Sigmoid colon (tissue), 7 donors: ENCODE data around the gene ZFYVE21. TPM values are rescaled to one million over a fixed set of nuclear protein-coding genes. Genes with fewer than 3 reads are reported as not detected.

Experiments
- DNase-seq: peaks from one replicate; pipeline ENCODE4 v3.0.0-alpha.2; 2019
- H3K27ac ChIP-seq, 4 donors: fragments of 200-600 bp; sonication (generic); one replicate each; pipeline ENCODE4 v1.5.1; 2016 to 2019; ENCODE audit warnings: mild to moderate bottlenecking in 1 of 4
- H3K27me3 ChIP-seq, 3 donors: fragments of 200-600 bp; sonication (generic); one replicate each; pipeline ENCODE4 v1.5.1; 2019; ENCODE audit warnings: mild to moderate bottlenecking in 1 of 3
- H3K36me3 ChIP-seq, 4 donors: fragments of 200-600 bp; sonication (generic); one replicate each; pipeline ENCODE4 v1.5.1; 2016 to 2019
- H3K4me1 ChIP-seq, 4 donors: fragments of 200-600 bp; sonication (generic); one replicate each; pipeline ENCODE4 v1.5.1; 2017 to 2019
- H3K4me3 ChIP-seq, 4 donors: fragments of 200-600 bp; sonication (generic); one replicate each; pipeline ENCODE4 v1.5.1; 2017 to 2019; ENCODE audit warnings: mild to moderate bottlenecking in 2 of 4, moderate library complexity in 1 of 4
- H3K9me3 ChIP-seq, 4 donors: fragments of 200-600 bp in 3 of 4; sonication (generic) in 3 of 4; one replicate each; pipeline versions ENCODE4 v1.5.1 to v1.6.1; 2013 to 2019
- CTCF ChIP-seq, 4 experiments: fragments of 450-650 bp in 3 of 4; fragments of 200-600 bp in 1 of 4; IDR thresholded peaks; one replicate each; pipeline ENCODE4 v1.5.1; 2016 to 2019; ENCODE audit warnings: antibody characterized with exemption in 4 of 4, mild to moderate bottlenecking in 3 of 4, moderate library complexity in 2 of 4
- EP300 ChIP-seq, 4 donors: sonication (generic); formaldehyde crosslinking; IDR thresholded peaks; one replicate each; pipeline ENCODE4 v1.6.1; 2017; ENCODE audit warnings: antibody characterized with exemption in 4 of 4
- POLR2A ChIP-seq, 2 donors: fragments of 450-650 bp; IDR thresholded peaks; one replicate each; pipeline ENCODE4 v1.6.1; 2016; ENCODE audit warnings: antibody characterized with exemption in 2 of 2, mild to moderate bottlenecking in 2 of 2, moderate library complexity in 2 of 2
- POLR2AphosphoS5 ChIP-seq, 4 donors: sonication (generic); formaldehyde crosslinking; IDR thresholded peaks; one replicate each; pipeline ENCODE4 v1.6.1; 2017; ENCODE audit warnings: antibody characterized with exemption in 4 of 4
- WGBS, 2 donors: extraction: QIAGEN DNeasy Blood & Tissue Kit; methylation state at CpG; one replicate each; pipeline ENCODE4 v1.1.7; 2013; 5-methylcytosine and 5-hydroxymethylcytosine counted together
- intact Hi-C: fragments of 100-400 bp; cut with DNase I; formaldehyde crosslinking; loops from one replicate; pipeline ENCODE4 v1.15.1; 2023
- polyA plus RNA-seq, 3 donors: library from polyadenylated mRNA; stranded (reverse); fragments of 200-250 nt; gene quantifications; one replicate each; pipeline ENCODE4 v1.2.3, GENCODE V29; 2013
- total RNA-seq, 4 donors: library from RNA; depleted of rRNA; stranded (reverse); fragments of >200 nt; gene quantifications; one replicate each; pipeline ENCODE4 v1.1.0, GENCODE V29; 2016
- donor health status: healthy with polysubstance abuse.
- donor health status: Bipolar disorder and iron deficiency.
- donor health status: healthy.

The ZFYVE21 gene
- total and polyA plus RNA-seq, 7 donors: 41.7 to 106 (median 86.3) TPM

- Histone ChIP-seq H3K36me3 (peaks cover 0 to 40% (median 4%) of the 10 kb centered on the region in 4 donors), H3K27ac (no peak overlapping the region), H3K9me3 (no peaks in the 10 kb centered on the region), H3K4me1 (no peaks in the 10 kb centered on the region), H3K4me3 (no peak overlapping the region), H3K27me3 (no peaks in the 10 kb centered on the region)
- TF ChIP-seq POLR2A (IDR thresholded peaks at IDR 0.05) (no peak), POLR2AphosphoS5 (IDR thresholded peaks at IDR 0.05) (no peak), EP300 (IDR thresholded peaks at IDR 0.05) (no peak), CTCF (IDR thresholded peaks at IDR 0.05) (no peak)
- peak; percentile 39 for DNase-seq
- intact Hi-C loops: no loop called here
- 92 to 94% methylated on average over 15 of the region's 15 CpGs for WGBS, 2 donors
These were observed 28.1 kb downstream of the ZFYVE21 start for GRCh38 chr14:103743691-103744090.

GRCh38 chr14:103744621-103745395 lies 29.2 kb downstream of the ZFYVE21 start:
- peak; percentile 36 for DNase-seq
- 85 to 88% methylated on average over 15 of the region's 15 CpGs for WGBS, 2 donors
- Histone ChIP-seq H3K27ac (no peak overlapping the region), H3K4me3 (no peak overlapping the region), H3K4me1 (no peaks in the 10 kb centered on the region), H3K36me3 (peaks cover 0 to 43% (median 4%) of the 10 kb centered on the region in 4 donors), H3K9me3 (no peaks in the 10 kb centered on the region), H3K27me3 (no peaks in the 10 kb centered on the region)
- intact Hi-C loops: no loop called here
- TF ChIP-seq POLR2AphosphoS5 (IDR thresholded peaks at IDR 0.05) (no peak), CTCF (IDR thresholded peaks at IDR 0.05) (no peak), EP300 (IDR thresholded peaks at IDR 0.05) (no peak), POLR2A (IDR thresholded peaks at IDR 0.05) (no peak)

- intact Hi-C loops: no loop called here
- H3K4me1 ChIP-seq: no peaks in the 10 kb centered on the region
- H3K9me3 ChIP-seq: no peaks in the 10 kb centered on the region
- peak; percentile 25 for DNase-seq
- H3K4me3 ChIP-seq: no peak overlapping the region
- H3K27me3 ChIP-seq: no peaks in the 10 kb centered on the region
- peaks cover 0 to 37% (median 4%) of the 10 kb centered on the region in 4 donors for H3K36me3 ChIP-seq
- H3K27ac ChIP-seq: no peak overlapping the region
- WGBS, 2 donors: 62 to 84% methylated on average over 5 of the region's 5 CpGs
- TF ChIP-seq POLR2AphosphoS5 (IDR thresholded peaks at IDR 0.05) (no peak), CTCF (IDR thresholded peaks at IDR 0.05) (no peak), EP300 (IDR thresholded peaks at IDR 0.05) (no peak), POLR2A (IDR thresholded peaks at IDR 0.05) (no peak)
These were observed 29.8 kb downstream of the ZFYVE21 start for GRCh38 chr14:103745424-103745823.

- no peaks in the 10 kb centered on the region for H3K27me3 ChIP-seq
- intact Hi-C loops: no loop called here
- H3K9me3 ChIP-seq: no peaks in the 10 kb centered on the region
- H3K36me3 ChIP-seq: peaks cover 0 to 27% (median 5%) of the 10 kb centered on the region in 4 donors
- DNase-seq: peak; percentile 48
- no peak overlapping the region for H3K4me3 ChIP-seq
- 96% methylated on average over 10 of the region's 10 CpGs for WGBS, 2 donors
- no peaks in the 10 kb centered on the region for H3K4me1 ChIP-seq
- TF ChIP-seq POLR2A (IDR thresholded peaks at IDR 0.05) (no peak), EP300 (IDR thresholded peaks at IDR 0.05) (no peak), CTCF (IDR thresholded peaks at IDR 0.05) (no peak), POLR2AphosphoS5 (IDR thresholded peaks at IDR 0.05) (no peak)
- H3K27ac ChIP-seq: no peak overlapping the region
These were observed 31.1 kb downstream of the ZFYVE21 start for GRCh38 chr14:103746701-103747100.
